GM12878 (cell line): ENCODE measurements around the gene OR5M11.

Experiments used
- CBFB ChIP-seq: IDR thresholded peaks from 2 replicates; pipeline ENCODE4 v1.6.1; 2016; ENCODE audit warnings: antibody characterized with exemption, low read depth
- CHD4 ChIP-seq: fragments of 200-600 bp; sonication (generic); IDR thresholded peaks from 2 replicates; pipeline ENCODE4 v1.6.1; 2016; ENCODE audit warnings: mild to moderate bottlenecking
- EZH2 ChIP-seq: IDR thresholded peaks from 2 replicates; pipeline ENCODE4 v1.6.1; 2012; ENCODE audit warnings: low read depth, mild to moderate bottlenecking, control low read depth, inconsistent platforms, low read length, borderline replicate concordance; ENCODE audit not compliant: control insufficient read depth
- POLR2A ChIP-seq: IDR thresholded peaks from 2 replicates; pipeline ENCODE4 v1.6.1; 2011; ENCODE audit warnings: low read depth, mild to moderate bottlenecking, low read length
- POLR2AphosphoS5 ChIP-seq: IDR thresholded peaks from 2 replicates; pipeline ENCODE4 v1.6.1; 2011; ENCODE audit warnings: mild to moderate bottlenecking, low read length, inconsistent platforms
- TF ChIP-seq, protein P1 (sequence below), 3 experiments: IDR thresholded peaks in 2 of 3; conservative IDR thresholded peaks in 1 of 3; 2 replicates each; pipeline ENCODE4 v1.5.1; 2011; ENCODE audit warnings: low read depth in 3 of 3, low read length in 3 of 3, mild to moderate bottlenecking in 3 of 3, control low read depth in 2 of 3, moderate library complexity in 2 of 3, inconsistent platforms in 1 of 3, mixed read lengths in 1 of 3; ENCODE audit not compliant: control insufficient read depth in 2 of 3, insufficient read depth in 1 of 3; ENCODE audit errors: extremely low read depth in 1 of 3
- TF ChIP-seq, protein P2 (sequence below): IDR thresholded peaks from 2 replicates; pipeline ENCODE4 v1.6.1; 2012; ENCODE audit warnings: low read depth, low read length, improper control_type of control experiment

GRCh38 chr11:56577621-56578020 is 34.6 kb upstream of the OR5M11 start, which contains the start of gene OR5M10:
- TF ChIP-seq, protein P1, sequence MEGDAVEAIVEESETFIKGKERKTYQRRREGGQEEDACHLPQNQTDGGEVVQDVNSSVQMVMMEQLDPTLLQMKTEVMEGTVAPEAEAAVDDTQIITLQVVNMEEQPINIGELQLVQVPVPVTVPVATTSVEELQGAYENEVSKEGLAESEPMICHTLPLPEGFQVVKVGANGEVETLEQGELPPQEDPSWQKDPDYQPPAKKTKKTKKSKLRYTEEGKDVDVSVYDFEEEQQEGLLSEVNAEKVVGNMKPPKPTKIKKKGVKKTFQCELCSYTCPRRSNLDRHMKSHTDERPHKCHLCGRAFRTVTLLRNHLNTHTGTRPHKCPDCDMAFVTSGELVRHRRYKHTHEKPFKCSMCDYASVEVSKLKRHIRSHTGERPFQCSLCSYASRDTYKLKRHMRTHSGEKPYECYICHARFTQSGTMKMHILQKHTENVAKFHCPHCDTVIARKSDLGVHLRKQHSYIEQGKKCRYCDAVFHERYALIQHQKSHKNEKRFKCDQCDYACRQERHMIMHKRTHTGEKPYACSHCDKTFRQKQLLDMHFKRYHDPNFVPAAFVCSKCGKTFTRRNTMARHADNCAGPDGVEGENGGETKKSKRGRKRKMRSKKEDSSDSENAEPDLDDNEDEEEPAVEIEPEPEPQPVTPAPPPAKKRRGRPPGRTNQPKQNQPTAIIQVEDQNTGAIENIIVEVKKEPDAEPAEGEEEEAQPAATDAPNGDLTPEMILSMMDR (IDR thresholded peaks at IDR 0.05 in 2 of 3, conservative IDR thresholded peaks at IDR 0.05 in 1 of 3; ENCODE audit: control insufficient read depth in 2 of 3, extremely low read depth in 1 of 3, insufficient read depth in 1 of 3, low read depth in 3 of 3, low read length in 3 of 3): no peak
- TF ChIP-seq EZH2 (no peak), CBFB (no peak), POLR2A (no peak), CHD4 (no peak), POLR2AphosphoS5 (no peak)
- TF ChIP-seq, protein P2, sequence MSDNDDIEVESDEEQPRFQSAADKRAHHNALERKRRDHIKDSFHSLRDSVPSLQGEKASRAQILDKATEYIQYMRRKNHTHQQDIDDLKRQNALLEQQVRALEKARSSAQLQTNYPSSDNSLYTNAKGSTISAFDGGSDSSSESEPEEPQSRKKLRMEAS: no peak
